VCaP (cell line): ENCODE measurements around the gene XBP1.
"Not testable (repeated sequence)": the region's sequence is repeated elsewhere in the genome, so short reads cannot be mapped to it uniquely, and the experiment has no call there.

Source experiments
- H3K27ac ChIP-seq: fragments of 450-650 bp; 2 replicates; pipeline ENCODE4 v1.5.1; 2017
- CTCF ChIP-seq: fragments of 450-650 bp; conservative IDR thresholded peaks from 2 replicates; pipeline ENCODE4 v1.5.1; 2017; ENCODE audit warnings: mild to moderate bottlenecking, moderate library complexity

The XBP1 gene

GRCh38 chr22:28766628-28767027 lies 33.7 kb downstream of the XBP1 start:
- no peak overlapping the region for H3K27ac ChIP-seq
- no peak for TF ChIP-seq CTCF

- not testable (repeated sequence) for H3K27ac ChIP-seq
Observed at GRCh38 chr22:28762000-28762399, 38.4 kb downstream of the XBP1 start.

- no peak overlapping the region for H3K27ac ChIP-seq
- no peak for TF ChIP-seq CTCF
Observed at GRCh38 chr22:28761449-28761755, 39.0 kb downstream of the XBP1 start.

GRCh38 chr22:28759861-28760560 lies 40.4 kb downstream of the XBP1 start:
- peak overlapping the region; percentile 35 for H3K27ac ChIP-seq
- TF ChIP-seq CTCF: no peak

GRCh38 chr22:28754512-28754911 lies 45.9 kb downstream of the XBP1 start:
- not testable (repeated sequence) for H3K27ac ChIP-seq

- no peak for TF ChIP-seq CTCF
- no peak overlapping the region for H3K27ac ChIP-seq
Observed at GRCh38 chr22:28750471-28750881, 49.9 kb downstream of the XBP1 start.
